Measurements from ENCODE around the gene SYNGR4. TPM values are rescaled to one million over a fixed set of nuclear protein-coding genes. Genes with fewer than 3 reads are reported as not detected.

SYNGR4 gene
- total RNA-seq, 1 experiment from 2014 or later, result 0.35 TPM

- DNase-seq (ENCODE audit: low spot score), result no peak
These were observed 22.4 kb upstream of the SYNGR4 start for GRCh38 chr19:48341515-48342413.

GRCh38 chr19:48342414-48342738, 21.8 kb upstream of the SYNGR4 start:
- DNase-seq (ENCODE audit: low spot score), result no peak

- DNase-seq (ENCODE audit: low spot score), result no peak
These were observed 21.2 kb upstream of the SYNGR4 start for GRCh38 chr19:48342841-48343540.

GRCh38 chr19:48344892-48345291, 19.3 kb upstream of the SYNGR4 start:
- DNase-seq (ENCODE audit: low spot score), result no peak

- no peak for DNase-seq (ENCODE audit: low spot score)
These were observed 18.0 kb upstream of the SYNGR4 start for GRCh38 chr19:48346191-48346590.

GRCh38 chr19:48348045-48348444, 16.1 kb upstream of the SYNGR4 start:
- DNase-seq (ENCODE audit: low spot score), result no peak

GRCh38 chr19:48348737-48349136, 15.4 kb upstream of the SYNGR4 start:
- no peak for DNase-seq (ENCODE audit: low spot score)

- DNase-seq (ENCODE audit: low spot score), result no peak
These were observed 13.3 kb upstream of the SYNGR4 start for GRCh38 chr19:48350856-48351255.

GRCh38 chr19:48351341-48351752, 12.8 kb upstream of the SYNGR4 start:
- DNase-seq (ENCODE audit: low spot score), result peak; percentile 54

GRCh38 chr19:48353677-48354076, 10.5 kb upstream of the SYNGR4 start:
- DNase-seq (ENCODE audit: low spot score), result no peak

GRCh38 chr19:48354332-48354992, 9.7 kb upstream of the SYNGR4 start:
- peak; percentile 71 for DNase-seq (ENCODE audit: low spot score)

GRCh38 chr19:48355365-48355954, 8.7 kb upstream of the SYNGR4 start:
- DNase-seq (ENCODE audit: low spot score), result no peak

GRCh38 chr19:48359123-48359522, 5.0 kb upstream of the SYNGR4 start:
- no peak for DNase-seq (ENCODE audit: low spot score)

GRCh38 chr19:48361912-48362311, 2.3 kb upstream of the SYNGR4 start:
- no peak for DNase-seq (ENCODE audit: low spot score)

- DNase-seq (ENCODE audit: low spot score), result peak; percentile 97
These were observed 1.3 kb upstream of the SYNGR4 start for GRCh38 chr19:48362716-48363499.

- DNase-seq (ENCODE audit: low spot score), result no peak
These were observed 712 bp upstream of the SYNGR4 start for GRCh38 chr19:48363500-48363809.

GRCh38 chr19:48364598-48365348, 606 bp downstream of the SYNGR4 start:
- no peak for DNase-seq (ENCODE audit: low spot score)

GRCh38 chr19:48365602-48366001, 1.4 kb downstream of the SYNGR4 start:
- no peak for DNase-seq (ENCODE audit: low spot score)

- DNase-seq (ENCODE audit: low spot score), result no peak
These were observed 3.7 kb downstream of the SYNGR4 start for GRCh38 chr19:48367855-48368254.

GRCh38 chr19:48368936-48369335, 4.8 kb downstream of the SYNGR4 start:
- DNase-seq (ENCODE audit: low spot score), result no peak

- no peak for DNase-seq (ENCODE audit: low spot score)
These were observed 6.8 kb downstream of the SYNGR4 start for GRCh38 chr19:48370955-48371354.

Data from H4 (cell line).